ENCODE measurements around the gene ZNF853. TPM values are rescaled to one million over a fixed set of nuclear protein-coding genes. Genes with fewer than 3 reads are reported as not detected.

The ZNF853 gene
- total and polyA plus RNA-seq, 4 experiments from 2014 or later: 0.34 to 2.2 (median 2.0) TPM

GRCh38 chr7:6637544-6638229 lies 22.3 kb downstream of the ZNF853 start:
- intact Hi-C loops (cut with micrococcal nuclease): loop anchor here (1.0 to 2.0 kb wide), 2 partner anchors 47 to 69 kb away; partner anchors contain the start of genes INTS15 and ZNF12
- H3K4me3 Mint-ChIP-seq: peak overlapping the region; percentile 84 to 90 (median 88)
- CTCF ChIA-PET (ENCODE audit: partially characterized antibody): no interaction called here
- Histone ChIP-seq H3K27me3 (ENCODE audit: insufficient read depth, low read length) (no peaks in the 10 kb centered on the region), H3K4me3 (ENCODE audit: low read length in 2 of 2) (peak overlapping the region in 1 of 2 donors; percentile 38), H3K4me1 (ENCODE audit: insufficient read depth, low read length) (peaks cover 20% of the 10 kb centered on the region), H3K9me3 (ENCODE audit: control insufficient read depth in 1 of 2, low read length in 2 of 2) (no peaks in the 10 kb centered on the region), H3K36me3 (ENCODE audit: insufficient read depth, low read length) (peaks cover 14% of the 10 kb centered on the region), H3K27ac (ENCODE audit: low read depth, low read length) (peak overlapping the region; percentile 56)
- peak overlapping the region; percentile 73 to 95 (median 90) for H3K27ac Mint-ChIP-seq
- H3K27me3 Mint-ChIP-seq: no peaks in the 10 kb centered on the region
- POLR2A ChIA-PET (ENCODE audit: partially characterized antibody): interaction anchor here (1.0 to 2.6 kb wide), 5 partner anchors 12 to 47 kb away, joined by 4 to 8 read pairs (median 5); partner anchors contain the start of gene INTS15
- no peaks in the 10 kb centered on the region for H3K9me3 Mint-ChIP-seq
- DNase-seq: peak; percentile 45 to 65 (median 50)
- peaks cover 13 to 28% (median 24%) of the 10 kb centered on the region in 4 donors for H3K4me1 Mint-ChIP-seq
- peaks cover 21 to 37% of the 10 kb centered on the region in 2 donors for H3K36me3 Mint-ChIP-seq

DNA sequence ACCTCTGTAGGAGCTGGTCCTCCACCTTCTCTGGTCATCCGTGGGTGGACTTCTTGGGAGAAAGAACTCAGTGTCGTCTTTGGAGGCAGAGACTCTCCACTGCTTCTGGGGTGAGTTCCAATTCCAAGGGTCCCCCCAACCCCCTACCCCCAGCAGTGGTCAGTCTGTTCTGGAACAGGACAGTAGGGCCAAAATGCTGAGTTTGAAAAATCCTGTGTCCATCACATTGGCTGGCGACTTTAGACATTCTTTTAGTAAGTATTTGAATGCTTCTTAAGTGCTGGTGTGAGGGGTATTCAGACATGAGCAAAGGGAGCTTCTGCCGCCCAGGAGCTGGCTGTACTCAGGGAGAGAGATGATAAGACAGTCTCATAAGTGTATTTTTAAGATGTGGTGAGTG lies 23.6 kb downstream of the ZNF853 start:
- no peaks in the 10 kb centered on the region for H3K9me3 Mint-ChIP-seq

DNA sequence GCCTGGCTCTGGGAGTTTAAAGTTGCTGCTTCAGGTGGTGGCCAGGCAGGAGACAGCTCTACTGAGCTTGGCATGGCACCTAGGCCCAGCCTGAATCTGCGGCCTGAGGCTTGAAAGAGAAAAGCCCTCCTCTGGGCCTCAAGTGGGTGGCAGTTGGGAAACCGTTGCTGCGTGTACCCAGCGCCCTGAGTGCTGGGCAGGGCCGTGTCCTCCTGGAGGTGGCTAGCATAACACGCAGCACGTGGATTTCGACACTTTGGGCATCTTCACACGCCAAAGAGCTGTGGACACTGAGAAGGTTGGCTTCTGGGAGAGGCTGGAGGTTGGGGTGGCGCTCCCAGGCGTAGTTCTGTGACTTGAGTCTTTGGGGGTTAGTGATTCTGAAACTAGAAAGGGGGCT lies 24.2 kb downstream of the ZNF853 start:
- Histone ChIP-seq H3K27ac (ENCODE audit: low read depth, low read length) (peak overlapping the region; percentile 56), H3K36me3 (ENCODE audit: insufficient read depth, low read length) (peaks cover 23% of the 10 kb centered on the region), H3K4me3 (ENCODE audit: low read length in 2 of 2) (no peak overlapping the region), H3K4me1 (ENCODE audit: insufficient read depth, low read length) (peaks cover 20% of the 10 kb centered on the region), H3K9me3 (ENCODE audit: control insufficient read depth in 1 of 2, low read length in 2 of 2) (no peaks in the 10 kb centered on the region), H3K27me3 (ENCODE audit: insufficient read depth, low read length) (no peaks in the 10 kb centered on the region)
- intact Hi-C loops (cut with micrococcal nuclease): no loop called here
- CTCF ChIA-PET (ENCODE audit: partially characterized antibody): interaction anchor here (1.0 kb wide), 1 partner anchor 9 kb away, joined by 3 read pairs; no protein-coding TSS in a partner anchor
- peaks cover 21 to 52% of the 10 kb centered on the region in 2 donors for H3K36me3 Mint-ChIP-seq
- peaks cover 13 to 28% (median 23%) of the 10 kb centered on the region in 4 donors for H3K4me1 Mint-ChIP-seq
- peak overlapping the region in 6 of 8 donors; percentile 20 to 90 (median 86) for H3K4me3 Mint-ChIP-seq
- H3K9me3 Mint-ChIP-seq: no peaks in the 10 kb centered on the region
- peak overlapping the region in 3 of 7 donors; percentile 34 to 81 (median 73) for H3K27ac Mint-ChIP-seq
- no peaks in the 10 kb centered on the region for H3K27me3 Mint-ChIP-seq
- DNase-seq: no peak
- POLR2A ChIA-PET (ENCODE audit: partially characterized antibody): interaction anchor here (0.9 kb wide), 1 partner anchor 68 kb away, joined by 3 read pairs; no protein-coding TSS in a partner anchor

More for the DNA sequence above, 23.6 kb downstream of the ZNF853 start:
- peak overlapping the region; percentile 56 for H3K27ac ChIP-seq (ENCODE audit: low read depth, low read length)
- H3K4me3 Mint-ChIP-seq: peak overlapping the region in 7 of 8 donors; percentile 84 to 90 (median 87)
- H3K4me3 ChIP-seq (ENCODE audit: low read length in 2 of 2): no peak overlapping the region
- H3K27me3 ChIP-seq (ENCODE audit: insufficient read depth, low read length): no peaks in the 10 kb centered on the region
- peaks cover 20% of the 10 kb centered on the region for H3K4me1 ChIP-seq (ENCODE audit: insufficient read depth, low read length)
- H3K27ac Mint-ChIP-seq: peak overlapping the region; percentile 68 to 95 (median 89)
- ChIA-PET POLR2A (ENCODE audit: partially characterized antibody) (interaction anchor here (0.9 kb wide), 1 partner anchor 68 kb away, joined by 3 read pairs; no protein-coding TSS in a partner anchor), CTCF (ENCODE audit: partially characterized antibody) (interaction anchor here (1.0 kb wide), 1 partner anchor 10 kb away, joined by 3 read pairs; no protein-coding TSS in a partner anchor)
- DNase-seq: no peak
- intact Hi-C loops (cut with micrococcal nuclease): no loop called here
- peaks cover 22% of the 10 kb centered on the region for H3K36me3 ChIP-seq (ENCODE audit: insufficient read depth, low read length)
- no peaks in the 10 kb centered on the region for H3K9me3 ChIP-seq (ENCODE audit: control insufficient read depth in 1 of 2, low read length in 2 of 2)
- peaks cover 13 to 28% (median 24%) of the 10 kb centered on the region in 4 donors for H3K4me1 Mint-ChIP-seq
- no peaks in the 10 kb centered on the region for H3K27me3 Mint-ChIP-seq
- peaks cover 21 to 47% of the 10 kb centered on the region in 2 donors for H3K36me3 Mint-ChIP-seq

DNA sequence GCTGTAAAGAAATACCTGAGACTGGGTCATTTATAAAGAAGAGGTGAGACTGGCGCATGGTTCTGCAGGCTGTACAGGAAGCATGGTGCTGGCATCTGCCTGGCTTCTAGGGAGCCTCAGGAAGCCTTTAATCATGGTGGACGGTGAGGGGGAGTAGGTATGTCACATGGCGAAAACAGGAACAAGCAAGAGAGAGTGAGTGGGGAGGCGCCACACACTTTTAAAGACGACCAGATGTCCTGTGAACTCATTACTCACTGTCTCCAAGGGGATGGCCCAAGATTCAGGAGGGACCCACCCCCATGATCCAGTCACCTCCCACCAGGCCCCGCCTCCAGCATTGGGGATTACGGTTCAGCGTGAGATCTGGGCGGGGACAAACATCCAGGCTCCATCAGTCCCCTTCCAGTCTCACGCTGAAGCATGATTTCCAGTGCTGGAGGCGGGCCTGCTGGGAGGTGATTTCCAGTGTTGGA lies 24.9 kb downstream of the ZNF853 start:
- ChIA-PET POLR2A (ENCODE audit: partially characterized antibody) (no interaction called here), CTCF (ENCODE audit: partially characterized antibody) (no interaction called here)
- Histone ChIP-seq H3K4me1 (ENCODE audit: insufficient read depth, low read length) (peaks cover 20% of the 10 kb centered on the region), H3K27me3 (ENCODE audit: insufficient read depth, low read length) (no peaks in the 10 kb centered on the region), H3K27ac (ENCODE audit: low read depth, low read length) (no peak overlapping the region), H3K36me3 (ENCODE audit: insufficient read depth, low read length) (peaks cover 23% of the 10 kb centered on the region), H3K9me3 (ENCODE audit: control insufficient read depth in 1 of 2, low read length in 2 of 2) (no peaks in the 10 kb centered on the region), H3K4me3 (ENCODE audit: low read length in 2 of 2) (no peak overlapping the region)
- H3K4me3 Mint-ChIP-seq: peak overlapping the region in 5 of 8 donors; percentile 8 to 25 (median 17)
- peaks cover 21 to 52% of the 10 kb centered on the region in 2 donors for H3K36me3 Mint-ChIP-seq
- H3K9me3 Mint-ChIP-seq: no peaks in the 10 kb centered on the region
- H3K4me1 Mint-ChIP-seq: peaks cover 13 to 28% (median 23%) of the 10 kb centered on the region in 4 donors
- DNase-seq: no peak
- intact Hi-C loops (cut with micrococcal nuclease): no loop called here
- no peaks in the 10 kb centered on the region for H3K27me3 Mint-ChIP-seq
- peak overlapping the region in 6 of 7 donors; percentile 34 to 81 (median 74) for H3K27ac Mint-ChIP-seq

DNA sequence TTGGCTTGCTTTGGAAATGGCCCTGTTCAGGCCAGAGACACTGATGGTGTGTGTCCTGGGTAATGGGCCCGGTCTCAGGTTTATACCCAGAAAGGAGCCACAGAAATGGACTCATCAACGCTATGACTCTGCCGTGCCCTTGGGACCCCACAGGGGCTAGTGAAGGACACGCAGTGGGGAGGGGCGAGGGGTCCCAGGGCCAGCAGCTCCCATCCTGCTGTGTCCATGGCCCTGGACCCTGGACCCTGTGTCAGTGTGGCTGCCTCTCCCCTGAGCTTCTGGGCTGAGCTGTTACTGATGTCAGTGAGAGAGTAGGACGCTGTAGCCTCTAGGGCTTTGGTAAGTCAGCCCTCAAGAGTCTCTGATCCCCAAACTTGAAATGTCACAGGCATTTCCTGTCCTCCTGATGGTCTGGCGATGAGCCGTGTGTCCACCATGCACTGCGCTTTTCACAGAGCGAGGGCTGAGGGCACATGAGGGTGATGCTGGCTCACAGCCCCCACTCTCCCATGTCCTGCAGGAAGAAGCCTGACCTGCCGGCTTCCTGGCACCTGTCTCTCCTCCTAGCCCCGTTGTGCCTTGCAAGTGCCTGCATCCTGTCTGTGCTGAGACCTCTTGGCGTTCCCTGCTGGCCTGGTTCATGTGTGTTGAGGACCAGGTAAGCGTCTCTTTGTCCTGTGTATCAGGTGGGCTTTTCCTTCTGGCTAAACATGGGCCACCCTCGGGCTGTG lies 26.1 kb downstream of the ZNF853 start:
- Histone ChIP-seq H3K36me3 (ENCODE audit: insufficient read depth, low read length) (peaks cover 23% of the 10 kb centered on the region), H3K4me1 (ENCODE audit: insufficient read depth, low read length) (peaks cover 20% of the 10 kb centered on the region), H3K27ac (ENCODE audit: low read depth, low read length) (no peak overlapping the region), H3K4me3 (ENCODE audit: low read length in 2 of 2) (no peak overlapping the region), H3K27me3 (ENCODE audit: insufficient read depth, low read length) (no peaks in the 10 kb centered on the region), H3K9me3 (ENCODE audit: control insufficient read depth in 1 of 2, low read length in 2 of 2) (no peaks in the 10 kb centered on the region)
- Mint-ChIP-seq H3K9me3 (no peaks in the 10 kb centered on the region), H3K27me3 (no peaks in the 10 kb centered on the region), H3K27ac (peak overlapping the region in 6 of 7 donors; percentile 5 to 57 (median 42)), H3K36me3 (peaks cover 23 to 61% of the 10 kb centered on the region in 2 donors), H3K4me1 (peaks cover 13 to 28% (median 23%) of the 10 kb centered on the region in 4 donors), H3K4me3 (no peak overlapping the region)
- intact Hi-C loops (cut with micrococcal nuclease): no loop called here
- no peak for DNase-seq
- POLR2A ChIA-PET (ENCODE audit: partially characterized antibody): no interaction called here
- CTCF ChIA-PET (ENCODE audit: partially characterized antibody): no interaction called here

- no peak overlapping the region for H3K27ac Mint-ChIP-seq
- peaks cover 23% of the 10 kb centered on the region for H3K36me3 ChIP-seq (ENCODE audit: insufficient read depth, low read length)
- CTCF ChIA-PET (ENCODE audit: partially characterized antibody): no interaction called here
- H3K36me3 Mint-ChIP-seq: peaks cover 28 to 69% of the 10 kb centered on the region in 2 donors
- H3K9me3 ChIP-seq (ENCODE audit: control insufficient read depth in 1 of 2, low read length in 2 of 2): no peaks in the 10 kb centered on the region
- peaks cover 13 to 28% (median 23%) of the 10 kb centered on the region in 4 donors for H3K4me1 Mint-ChIP-seq
- no peak overlapping the region for H3K4me3 Mint-ChIP-seq
- no peaks in the 10 kb centered on the region for H3K9me3 Mint-ChIP-seq
- no peak overlapping the region for H3K4me3 ChIP-seq (ENCODE audit: low read length in 2 of 2)
- H3K27me3 Mint-ChIP-seq: no peaks in the 10 kb centered on the region
- H3K27me3 ChIP-seq (ENCODE audit: insufficient read depth, low read length): no peaks in the 10 kb centered on the region
- peaks cover 20% of the 10 kb centered on the region for H3K4me1 ChIP-seq (ENCODE audit: insufficient read depth, low read length)
- POLR2A ChIA-PET (ENCODE audit: partially characterized antibody): no interaction called here
- H3K27ac ChIP-seq (ENCODE audit: low read depth, low read length): no peak overlapping the region
- intact Hi-C loops (cut with micrococcal nuclease): no loop called here
- DNase-seq: no peak
Measured at GRCh38 chr7:6642239-6642839, 26.9 kb downstream of the ZNF853 start.
